Left lung (tissue), 10 donors: Measurements from ENCODE around the gene STXBP4. TPM values are rescaled to one million over a fixed set of nuclear protein-coding genes. Genes with fewer than 3 reads are reported as not detected.

ENCODE experiments used
- ATAC-seq: fragments of 200-7000 bp; cut with Tn5 transposase; one replicate; pipeline ENCODE4 v1.9.1; 2020; ENCODE audit warnings: moderate library complexity
- DNase-seq, 4 donors: peaks; one replicate each; pipeline ENCODE4 v3.0.0-alpha.2; 2013 to 2020
- H3K27ac ChIP-seq, 2 donors: fragments of 200-600 bp; sonication (generic) in 1 of 2; one replicate each; pipeline versions ENCODE4 v1.5.0 to v1.8.0; 2020 to 2021
- H3K27me3 ChIP-seq, 2 donors: fragments of 200-600 bp; sonication (generic) in 1 of 2; one replicate each; pipeline versions ENCODE4 v1.5.0 to v1.8.0; 2020 to 2021
- H3K36me3 ChIP-seq, 2 donors: fragments of 200-600 bp; sonication (generic) in 1 of 2; one replicate each; pipeline versions ENCODE4 v1.5.0 to v1.8.0; 2020 to 2021
- H3K4me1 ChIP-seq, 2 donors: fragments of 200-600 bp; one replicate each; pipeline ENCODE4 v1.8.0; 2021
- H3K4me3 ChIP-seq, 2 donors: fragments of 200-600 bp; sonication (generic) in 1 of 2; one replicate each; pipeline versions ENCODE4 v1.5.0 to v1.8.0; 2020 to 2021; ENCODE audit warnings: mild to moderate bottlenecking in 1 of 2
- H3K9me3 ChIP-seq, 2 donors: fragments of 200-600 bp; sonication (generic) in 1 of 2; one replicate each; pipeline versions ENCODE4 v1.5.0 to v1.8.0; 2020 to 2021
- intact Hi-C, 2 donors: fragments of 100-400 bp; cut with DNase I; formaldehyde crosslinking; loops; one replicate each; pipeline versions ENCODE4 v1.11.2 to v1.14.2; 2022
- polyA plus RNA-seq, 6 donors: library from polyadenylated mRNA; unstranded; fragments of 120-200 nt; gene quantifications; one replicate each; pipeline ENCODE4 v1.2.1, GENCODE V29; 2013; ENCODE audit not compliant: insufficient read length in 6 of 6
- total RNA-seq, 2 donors: library from RNA; stranded (reverse); fragmentation: NEBNext Ultra II Directional; extraction: Animal tissue kit (Norgen Biotek cat#: 25700); gene quantifications; one replicate each; pipeline ENCODE4 v1.2.1, GENCODE V29; 2021
- TF ChIP-seq, protein P1 (sequence below), 2 donors: fragments of 200-600 bp; sonication (generic) in 1 of 2; IDR thresholded peaks; one replicate each; pipeline versions ENCODE4 v1.5.0 to v1.8.0; 2021; ENCODE audit warnings: antibody characterized with exemption in 2 of 2
- donor health status: DM: no; HTN: yes; CAD: no.
- donor health status: DM: no; HTN: no; CAD: no.

The STXBP4 gene
- total and polyA plus RNA-seq, 8 donors: 12.7 to 22.0 (median 15.5) TPM

DNA sequence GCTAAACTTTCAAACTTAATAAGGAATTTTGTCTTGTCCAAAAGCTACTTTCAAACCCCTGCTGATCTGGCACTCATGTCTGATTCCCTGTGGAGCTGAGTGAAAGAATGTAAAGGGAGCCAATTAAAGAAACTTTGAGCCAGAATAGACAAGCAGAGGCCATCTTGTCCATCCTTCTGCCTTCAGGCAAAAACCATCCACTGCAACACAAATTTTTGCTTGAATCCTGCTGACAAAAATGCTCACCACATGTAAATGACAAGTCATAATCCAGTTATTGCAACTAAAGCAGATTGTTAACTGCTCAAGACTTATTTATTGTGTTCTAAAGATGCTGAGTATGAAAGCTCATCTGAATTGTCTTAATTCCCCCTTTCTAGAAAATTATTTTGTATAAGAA is 172.2 kb downstream of the STXBP4 start:
- no peaks in the 10 kb centered on the region for H3K27me3 ChIP-seq
- H3K9me3 ChIP-seq: no peaks in the 10 kb centered on the region
- H3K36me3 ChIP-seq: no peaks in the 10 kb centered on the region
- intact Hi-C loops: no loop called here
- ATAC-seq (no peak), DNase-seq (no peak)
- no peaks in the 10 kb centered on the region for H3K4me1 ChIP-seq
- no peak overlapping the region for H3K4me3 ChIP-seq
- TF ChIP-seq, protein P1, sequence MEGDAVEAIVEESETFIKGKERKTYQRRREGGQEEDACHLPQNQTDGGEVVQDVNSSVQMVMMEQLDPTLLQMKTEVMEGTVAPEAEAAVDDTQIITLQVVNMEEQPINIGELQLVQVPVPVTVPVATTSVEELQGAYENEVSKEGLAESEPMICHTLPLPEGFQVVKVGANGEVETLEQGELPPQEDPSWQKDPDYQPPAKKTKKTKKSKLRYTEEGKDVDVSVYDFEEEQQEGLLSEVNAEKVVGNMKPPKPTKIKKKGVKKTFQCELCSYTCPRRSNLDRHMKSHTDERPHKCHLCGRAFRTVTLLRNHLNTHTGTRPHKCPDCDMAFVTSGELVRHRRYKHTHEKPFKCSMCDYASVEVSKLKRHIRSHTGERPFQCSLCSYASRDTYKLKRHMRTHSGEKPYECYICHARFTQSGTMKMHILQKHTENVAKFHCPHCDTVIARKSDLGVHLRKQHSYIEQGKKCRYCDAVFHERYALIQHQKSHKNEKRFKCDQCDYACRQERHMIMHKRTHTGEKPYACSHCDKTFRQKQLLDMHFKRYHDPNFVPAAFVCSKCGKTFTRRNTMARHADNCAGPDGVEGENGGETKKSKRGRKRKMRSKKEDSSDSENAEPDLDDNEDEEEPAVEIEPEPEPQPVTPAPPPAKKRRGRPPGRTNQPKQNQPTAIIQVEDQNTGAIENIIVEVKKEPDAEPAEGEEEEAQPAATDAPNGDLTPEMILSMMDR (IDR thresholded peaks at IDR 0.05): no peak
- no peak overlapping the region for H3K27ac ChIP-seq

DNA sequence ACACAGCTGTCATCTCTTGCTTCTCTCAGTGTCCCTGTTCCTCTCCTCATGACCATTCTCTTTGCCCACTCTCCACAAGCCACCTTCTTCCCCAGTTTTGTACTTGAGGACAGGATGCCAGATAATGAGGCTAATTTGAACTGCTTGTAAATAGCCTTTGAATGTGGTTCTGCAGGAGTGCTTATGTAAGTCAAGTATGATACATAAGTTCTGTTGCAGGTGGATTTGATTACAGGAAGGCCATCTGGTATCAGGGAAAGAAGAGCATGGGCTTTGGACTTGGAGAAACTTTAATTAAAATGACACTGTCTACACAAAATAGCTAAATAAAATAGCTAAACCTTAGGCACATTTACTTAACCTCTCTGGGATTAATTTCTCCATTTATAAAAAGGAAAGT is 176.0 kb downstream of the STXBP4 start:
- no peak overlapping the region for H3K27ac ChIP-seq
- ATAC-seq: no peak
- no peak overlapping the region for H3K4me3 ChIP-seq
- TF ChIP-seq, protein P1 (IDR thresholded peaks at IDR 0.05): no peak
- DNase-seq: no peak
- no peaks in the 10 kb centered on the region for H3K36me3 ChIP-seq
- H3K9me3 ChIP-seq: no peaks in the 10 kb centered on the region
- H3K27me3 ChIP-seq: no peaks in the 10 kb centered on the region
- no peaks in the 10 kb centered on the region for H3K4me1 ChIP-seq
- intact Hi-C loops: no loop called here

DNA sequence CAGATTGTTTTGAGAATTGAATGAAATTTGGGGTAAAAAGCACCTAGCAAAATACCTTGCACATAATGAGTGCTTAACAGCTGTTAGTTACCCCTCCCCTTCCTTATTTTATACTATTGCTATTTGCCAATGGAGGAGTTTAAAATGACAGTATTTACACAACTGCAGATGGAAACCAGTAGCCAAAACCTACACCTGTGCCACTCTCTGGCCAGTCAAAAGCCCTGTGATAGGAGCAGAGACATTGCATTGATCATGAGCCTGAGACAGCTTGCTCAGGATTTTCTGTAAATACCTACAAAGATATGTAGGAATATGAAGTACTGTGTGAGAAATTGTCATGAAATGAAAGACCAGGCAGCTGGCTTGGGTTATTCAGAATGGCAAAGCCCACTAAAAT is 180.9 kb downstream of the STXBP4 start:
- Histone ChIP-seq H3K4me3 (no peak overlapping the region), H3K9me3 (no peaks in the 10 kb centered on the region), H3K27me3 (no peaks in the 10 kb centered on the region), H3K4me1 (no peaks in the 10 kb centered on the region), H3K27ac (no peak overlapping the region), H3K36me3 (no peaks in the 10 kb centered on the region)
- DNase-seq (no peak), ATAC-seq (no peak)
- TF ChIP-seq, protein P1 (IDR thresholded peaks at IDR 0.05): no peak
- intact Hi-C loops: no loop called here

DNA sequence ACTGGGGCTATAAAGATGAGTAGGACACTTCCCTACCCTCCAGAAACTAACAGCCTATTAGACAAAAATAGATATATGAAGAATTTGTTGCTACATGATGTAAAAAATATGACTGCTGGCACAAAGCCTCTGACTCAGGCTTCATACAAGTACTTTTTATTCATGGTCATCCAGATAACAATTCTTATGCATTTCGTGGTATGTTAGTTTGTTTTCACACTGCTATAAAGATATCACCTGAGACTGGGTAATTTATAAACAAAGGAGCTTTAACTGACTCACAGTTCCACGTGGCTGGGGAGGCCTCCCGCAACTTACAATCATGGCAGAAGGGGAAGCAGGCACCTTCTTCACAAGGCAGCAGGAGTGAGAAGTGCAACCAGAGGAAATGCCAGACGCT is 183.7 kb downstream of the STXBP4 start:
- H3K4me3 ChIP-seq: no peak overlapping the region
- H3K4me1 ChIP-seq: no peaks in the 10 kb centered on the region
- H3K27me3 ChIP-seq: no peaks in the 10 kb centered on the region
- ATAC-seq (no peak), DNase-seq (no peak)
- no peaks in the 10 kb centered on the region for H3K36me3 ChIP-seq
- no peak overlapping the region for H3K27ac ChIP-seq
- TF ChIP-seq, protein P1 (IDR thresholded peaks at IDR 0.05): no peak
- H3K9me3 ChIP-seq: no peaks in the 10 kb centered on the region
- intact Hi-C loops: no loop called here

DNA sequence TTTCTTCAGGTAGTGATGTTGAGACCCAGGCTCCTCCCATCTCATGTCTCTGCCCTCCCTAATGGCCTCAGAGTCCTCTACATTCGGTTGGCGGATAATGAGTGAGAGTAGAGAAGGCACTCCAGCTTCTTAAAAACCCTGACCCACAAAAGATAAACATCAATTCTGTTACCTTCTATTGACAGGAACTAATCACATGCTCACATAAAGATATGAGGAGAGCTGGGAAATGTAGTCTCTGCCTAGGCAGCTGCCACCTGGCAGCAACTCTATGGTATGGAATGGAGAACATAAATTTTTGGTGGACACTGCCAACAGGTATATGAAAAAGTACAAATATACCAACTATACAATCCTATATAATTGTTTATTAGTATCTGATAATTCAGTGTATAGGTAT is 185.5 kb downstream of the STXBP4 start:
- Histone ChIP-seq H3K9me3 (no peaks in the 10 kb centered on the region), H3K4me3 (no peak overlapping the region), H3K27me3 (no peaks in the 10 kb centered on the region), H3K27ac (no peak overlapping the region), H3K36me3 (no peaks in the 10 kb centered on the region), H3K4me1 (no peaks in the 10 kb centered on the region)
- intact Hi-C loops: no loop called here
- no peak for ATAC-seq
- TF ChIP-seq, protein P1 (IDR thresholded peaks at IDR 0.05): no peak
- no peak for DNase-seq
